BE2C (cell line): ENCODE data around the gene ADAMTS15.
A peak's percentile ranks its signal among the peaks of the same experiment; 100 is the strongest.

Experiments
- DNase-seq: peaks from one replicate; pipeline ENCODE4 v3.0.0-alpha.2; 2020
- H3K27me3 ChIP-seq: fragments of 250-450 bp; sonication (Bioruptor Pico); 2 replicates; pipeline ENCODE4 v1.5.1; 2020; ENCODE audit warnings: mild to moderate bottlenecking
- H3K36me3 ChIP-seq: fragments of 250-450 bp; sonication (Bioruptor Pico); 2 replicates; pipeline ENCODE4 v1.5.1; 2020; ENCODE audit warnings: mild to moderate bottlenecking
- H3K4me1 ChIP-seq: fragments of 250-450 bp; sonication (Bioruptor Pico); 2 replicates; pipeline ENCODE4 v1.5.1; 2020
- H3K4me3 ChIP-seq: 2 replicates; pipeline ENCODE4 v1.5.1; 2011; ENCODE audit warnings: low read depth, low read length
- H3K9me3 ChIP-seq: fragments of 250-450 bp; sonication (Bioruptor Pico); 2 replicates; pipeline ENCODE4 v1.5.1; 2020
- TF ChIP-seq, protein P1 (sequence below): IDR thresholded peaks from 2 replicates; pipeline ENCODE4 v1.5.1; 2012; ENCODE audit warnings: mild to moderate bottlenecking, low read depth, low read length

ADAMTS15 gene

DNA sequence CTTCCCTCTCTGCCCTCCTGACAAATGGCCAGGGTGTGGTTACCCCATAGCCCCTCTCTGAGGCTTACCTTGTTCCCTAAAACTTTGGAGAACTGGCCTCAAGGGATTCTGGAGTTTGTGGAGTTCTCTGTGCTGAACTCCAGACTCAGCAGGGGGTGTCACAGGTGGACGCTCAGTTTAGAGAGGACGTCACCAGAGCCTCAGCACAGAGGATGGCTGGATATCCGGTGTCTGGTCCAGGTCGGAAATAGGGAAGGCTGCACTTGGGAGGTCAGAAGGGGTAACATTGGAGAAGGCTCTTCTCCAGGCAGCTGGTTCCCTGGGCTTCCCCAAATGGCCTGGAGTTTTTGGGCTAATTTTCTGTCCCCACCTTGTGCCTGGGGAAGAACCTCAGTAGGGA lies 64.2 kb downstream of the ADAMTS15 start:
- no peaks in the 10 kb centered on the region for H3K4me1 ChIP-seq
- H3K36me3 ChIP-seq: no peaks in the 10 kb centered on the region
- H3K27me3 ChIP-seq: no peaks in the 10 kb centered on the region
- TF ChIP-seq, protein P1, sequence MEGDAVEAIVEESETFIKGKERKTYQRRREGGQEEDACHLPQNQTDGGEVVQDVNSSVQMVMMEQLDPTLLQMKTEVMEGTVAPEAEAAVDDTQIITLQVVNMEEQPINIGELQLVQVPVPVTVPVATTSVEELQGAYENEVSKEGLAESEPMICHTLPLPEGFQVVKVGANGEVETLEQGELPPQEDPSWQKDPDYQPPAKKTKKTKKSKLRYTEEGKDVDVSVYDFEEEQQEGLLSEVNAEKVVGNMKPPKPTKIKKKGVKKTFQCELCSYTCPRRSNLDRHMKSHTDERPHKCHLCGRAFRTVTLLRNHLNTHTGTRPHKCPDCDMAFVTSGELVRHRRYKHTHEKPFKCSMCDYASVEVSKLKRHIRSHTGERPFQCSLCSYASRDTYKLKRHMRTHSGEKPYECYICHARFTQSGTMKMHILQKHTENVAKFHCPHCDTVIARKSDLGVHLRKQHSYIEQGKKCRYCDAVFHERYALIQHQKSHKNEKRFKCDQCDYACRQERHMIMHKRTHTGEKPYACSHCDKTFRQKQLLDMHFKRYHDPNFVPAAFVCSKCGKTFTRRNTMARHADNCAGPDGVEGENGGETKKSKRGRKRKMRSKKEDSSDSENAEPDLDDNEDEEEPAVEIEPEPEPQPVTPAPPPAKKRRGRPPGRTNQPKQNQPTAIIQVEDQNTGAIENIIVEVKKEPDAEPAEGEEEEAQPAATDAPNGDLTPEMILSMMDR: no peak
- no peak for DNase-seq
- H3K4me3 ChIP-seq: no peak overlapping the region
- no peaks in the 10 kb centered on the region for H3K9me3 ChIP-seq

DNA sequence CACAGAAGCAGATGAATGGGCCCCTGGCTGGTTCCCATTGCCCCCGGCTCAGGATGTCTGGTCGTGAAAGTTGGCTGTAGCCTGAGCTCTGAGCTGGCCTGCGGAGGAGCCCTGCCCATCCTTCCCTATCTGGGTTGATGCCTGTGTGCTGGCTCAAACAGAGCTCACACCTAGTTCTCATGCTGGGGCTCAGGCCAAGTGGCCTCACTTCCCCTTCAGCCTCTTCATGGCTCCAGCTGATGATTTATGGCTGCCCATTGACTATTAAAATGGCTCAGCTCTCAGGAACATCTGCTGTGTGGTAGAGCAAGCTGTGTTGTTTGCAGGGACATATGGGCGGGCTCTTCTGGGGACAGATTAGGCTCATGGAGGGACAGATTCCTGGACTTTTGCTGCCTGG lies 64.7 kb downstream of the ADAMTS15 start:
- DNase-seq: peak; percentile 28
- no peaks in the 10 kb centered on the region for H3K36me3 ChIP-seq
- H3K4me3 ChIP-seq: no peak overlapping the region
- no peaks in the 10 kb centered on the region for H3K9me3 ChIP-seq
- no peaks in the 10 kb centered on the region for H3K4me1 ChIP-seq
- no peaks in the 10 kb centered on the region for H3K27me3 ChIP-seq
- TF ChIP-seq, protein P1: no peak

DNA sequence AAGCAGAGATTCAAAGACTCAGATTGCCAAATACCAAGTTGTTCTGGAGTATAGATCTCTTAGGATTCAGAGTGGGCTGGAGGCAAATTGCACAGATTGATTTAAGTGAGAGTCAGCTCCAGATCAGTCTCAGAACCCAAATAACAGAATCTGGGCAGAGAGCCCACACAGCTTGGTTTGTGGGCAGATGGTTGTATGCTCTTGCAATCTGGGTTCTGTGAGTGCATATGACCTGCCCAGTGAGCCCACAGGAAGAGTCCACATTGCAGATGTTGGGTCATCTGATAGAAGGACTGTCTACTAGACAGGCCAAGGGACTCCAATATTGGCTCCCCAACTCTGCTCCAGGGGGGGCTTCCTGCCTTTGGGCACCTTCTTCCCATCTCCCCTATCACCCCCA lies 65.9 kb downstream of the ADAMTS15 start:
- DNase-seq: no peak
- TF ChIP-seq, protein P1: no peak

DNA sequence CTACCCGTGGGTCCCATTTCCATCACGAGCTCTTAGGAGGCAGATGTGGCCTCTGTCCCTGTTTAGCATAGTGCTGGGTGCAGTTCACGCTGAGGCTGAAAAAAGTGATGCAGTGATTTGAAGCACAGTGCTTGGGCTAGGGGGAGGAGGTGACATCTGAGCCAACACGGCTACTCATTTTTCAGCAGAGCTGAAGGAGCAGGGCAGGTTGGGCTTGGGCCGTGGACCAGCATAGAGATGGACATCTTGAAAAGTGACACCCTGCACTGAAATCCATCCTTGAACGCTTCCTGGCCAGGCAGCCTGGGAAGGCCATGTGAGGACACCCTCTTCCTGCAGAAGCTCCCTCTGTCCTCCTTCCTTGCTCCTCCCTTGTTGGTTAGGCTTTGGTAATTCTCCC lies 66.4 kb downstream of the ADAMTS15 start:
- Histone ChIP-seq H3K36me3 (no peaks in the 10 kb centered on the region), H3K4me3 (no peak overlapping the region), H3K27me3 (no peaks in the 10 kb centered on the region), H3K9me3 (no peaks in the 10 kb centered on the region), H3K4me1 (no peaks in the 10 kb centered on the region)
- DNase-seq: no peak
- TF ChIP-seq, protein P1: no peak

More for the DNA sequence above, 65.9 kb downstream of the ADAMTS15 start:
- no peaks in the 10 kb centered on the region for H3K36me3 ChIP-seq
- H3K4me1 ChIP-seq: no peaks in the 10 kb centered on the region
- no peak overlapping the region for H3K4me3 ChIP-seq
- no peaks in the 10 kb centered on the region for H3K9me3 ChIP-seq
- no peaks in the 10 kb centered on the region for H3K27me3 ChIP-seq

DNA sequence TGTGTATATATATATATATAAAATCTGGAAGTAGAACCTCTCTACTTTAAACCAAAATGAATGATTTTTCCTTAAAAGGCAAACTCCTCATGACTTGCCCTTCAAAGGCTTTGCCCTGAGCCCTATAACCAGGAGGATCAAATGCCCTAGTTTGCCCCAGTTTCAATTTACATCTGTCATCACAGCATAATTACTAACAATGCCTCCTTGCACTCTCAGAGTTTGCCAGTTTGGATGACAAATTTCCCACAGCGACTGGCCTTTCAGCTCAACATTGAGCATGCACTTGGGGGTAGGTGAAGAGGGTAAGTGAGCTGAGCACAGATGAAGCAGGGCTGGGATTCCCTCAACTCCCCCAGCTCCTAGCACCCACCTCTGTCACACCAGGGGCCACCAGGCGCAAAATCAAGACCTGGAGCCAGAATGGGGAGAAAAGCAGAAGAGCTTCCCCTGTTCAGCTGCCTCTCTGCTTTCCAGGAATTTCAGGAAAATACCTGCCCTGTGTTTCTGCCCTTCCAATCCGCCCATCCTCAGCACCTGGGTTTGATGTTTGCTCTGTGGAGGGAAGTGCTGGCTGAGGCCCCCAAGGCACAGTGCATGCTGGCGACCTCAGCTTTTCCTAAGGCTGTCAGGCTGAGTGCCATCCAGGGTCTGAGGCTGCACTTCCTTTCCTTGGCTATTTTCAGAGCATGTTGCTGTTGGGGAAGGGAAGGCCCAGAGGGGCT lies 67.5 kb downstream of the ADAMTS15 start:
- Histone ChIP-seq H3K4me3 (no peak overlapping the region), H3K9me3 (no peaks in the 10 kb centered on the region), H3K36me3 (no peaks in the 10 kb centered on the region), H3K27me3 (no peaks in the 10 kb centered on the region), H3K4me1 (no peaks in the 10 kb centered on the region)
- TF ChIP-seq, protein P1: no peak
- no peak for DNase-seq

DNA sequence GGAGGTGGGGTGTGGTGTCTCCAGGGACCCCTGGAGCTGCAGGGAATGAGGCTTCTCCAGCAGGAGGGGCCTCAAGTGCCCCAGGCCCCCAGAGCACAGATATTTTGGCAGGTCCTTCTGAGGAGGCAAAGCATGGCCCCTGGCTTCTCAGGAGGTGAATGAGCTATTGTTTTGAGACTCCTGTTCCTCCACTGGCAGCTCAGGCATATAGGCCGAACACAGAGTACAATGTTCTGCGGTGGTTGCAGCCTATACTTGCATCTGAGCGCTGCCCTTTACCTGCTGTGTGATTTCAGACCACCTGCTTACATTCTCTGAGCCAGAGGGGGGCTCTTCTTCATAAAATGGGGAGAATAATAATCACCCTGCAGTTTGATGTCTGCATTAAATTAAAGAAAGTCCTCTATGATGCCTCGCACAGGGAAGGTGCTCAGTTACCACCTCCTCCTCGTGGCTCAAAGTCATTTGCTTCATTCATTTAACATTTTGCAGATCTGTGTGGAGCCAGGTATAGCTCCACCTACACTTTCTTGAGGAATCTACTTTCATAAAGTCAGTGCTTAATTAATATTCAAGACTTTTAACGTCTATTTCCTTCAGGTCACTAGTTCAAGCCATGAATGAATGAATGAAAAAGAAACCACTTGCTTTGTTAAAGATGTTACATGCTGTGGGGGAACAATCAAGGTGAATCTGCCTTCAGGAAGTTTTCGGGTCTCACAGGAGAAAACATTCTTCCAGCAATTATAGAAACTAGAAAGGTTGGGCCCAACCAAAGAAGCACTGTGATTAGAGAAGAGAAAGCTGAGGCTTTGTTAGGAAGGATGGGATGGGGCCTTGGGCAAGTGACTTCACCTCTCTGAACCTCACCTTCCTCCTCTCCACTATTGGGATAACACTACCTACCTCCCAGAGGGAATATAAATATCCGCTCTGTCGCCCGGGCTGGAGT lies 68.4 kb downstream of the ADAMTS15 start:
- Histone ChIP-seq H3K27me3 (no peaks in the 10 kb centered on the region), H3K36me3 (no peaks in the 10 kb centered on the region), H3K4me3 (no peak overlapping the region), H3K4me1 (peaks cover 2% of the 10 kb centered on the region), H3K9me3 (no peaks in the 10 kb centered on the region)
- TF ChIP-seq, protein P1: no peak
- no peak for DNase-seq
